ENCODE data around the gene SSTR3. TPM values are rescaled to one million over a fixed set of nuclear protein-coding genes. Genes with fewer than 3 reads are reported as not detected.
A peak's percentile ranks its signal among the peaks of the same experiment; 100 is the strongest.

The SSTR3 gene
- total and polyA plus RNA-seq, 10 of the 15 experiments (the other 5 are each of a cell fraction or from before 2014, with no cell fraction given) = 0.03 to 4.5 (median 2.4) TPM

DNA sequence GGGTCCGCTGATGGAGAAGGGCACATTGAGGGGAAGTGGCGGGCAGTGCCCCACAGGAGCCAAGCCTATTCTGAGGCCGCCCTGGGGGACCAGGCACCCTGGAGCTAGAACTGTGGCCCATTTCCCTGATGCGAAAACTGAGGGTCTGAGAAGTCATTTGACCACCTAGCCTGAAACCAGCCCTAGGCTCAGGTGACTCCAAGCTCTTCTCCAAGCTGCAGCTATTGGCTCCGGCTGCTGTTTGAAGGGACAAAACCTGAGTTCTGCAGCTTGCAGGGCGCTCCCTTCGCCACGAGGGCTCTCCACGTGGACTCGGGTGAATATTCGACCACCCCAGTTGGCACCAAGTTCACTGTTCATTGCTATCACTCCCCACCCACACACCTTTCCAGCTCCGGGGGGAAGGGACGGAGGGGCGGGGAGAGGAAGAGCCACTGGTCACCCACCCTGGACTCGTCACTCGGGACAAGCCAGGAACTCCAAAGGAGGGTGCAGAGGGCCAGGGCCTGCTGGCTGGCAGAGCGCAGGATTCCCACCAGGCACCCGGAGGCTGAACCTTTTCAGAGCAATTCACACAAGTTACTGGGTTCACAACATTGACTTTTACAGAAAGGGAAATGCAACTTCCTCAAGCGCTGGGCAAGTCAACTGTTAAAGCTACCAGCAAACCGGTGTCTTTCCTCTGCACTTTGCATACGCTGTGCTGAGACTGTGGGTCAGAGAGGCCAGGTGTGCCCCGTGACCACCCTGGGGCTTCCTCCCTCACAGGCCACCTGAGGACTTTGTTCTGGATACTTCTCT is 32.8 kb upstream of the SSTR3 start (continued):
- peak; percentile 81 for TF ChIP-seq SPI1 (IDR thresholded peaks at IDR 0.05; ENCODE audit: borderline replicate concordance, insufficient read depth, low read depth, low read length)
- TF ChIP-seq EED (IDR thresholded peaks at IDR 0.05; ENCODE audit: low read depth) = 0 out of 2 replicates have a peak, but pooled peaks have one; percentile 38
- peak; percentile 64 for TF ChIP-seq NR2F1 (conservative IDR thresholded peaks at IDR 0.05)
- 0 out of 4 replicates have a peak, but pooled peaks of 1 of the 2 experiments have one; percentile 10 for TF ChIP-seq IKZF2 (IDR thresholded peaks at IDR 0.05)
- peak; percentile 48; the same call in 1 of the 2 replicates for TF ChIP-seq NBN (IDR thresholded peaks at IDR 0.05)
- TF ChIP-seq IKZF1 (conservative IDR thresholded peaks at IDR 0.05) = peak; percentile 43; the same call in 1 of the 2 replicates
- no peak for TF ChIP-seq CREM (IDR thresholded peaks at IDR 0.05; ENCODE audit: low read depth)
- TF ChIP-seq RB1 (IDR thresholded peaks at IDR 0.05; ENCODE audit: borderline replicate concordance) = peak; percentile 29; the same call in 1 of the 2 replicates
- no peak for TF ChIP-seq ZNF384 (IDR thresholded peaks at IDR 0.05; ENCODE audit: borderline replicate concordance, low read depth, low read length)
- TF ChIP-seq ZNF217 (IDR thresholded peaks at IDR 0.05) = 0 out of 2 replicates have a peak, but pooled peaks have one; percentile 54
- TF ChIP-seq, protein P1, sequence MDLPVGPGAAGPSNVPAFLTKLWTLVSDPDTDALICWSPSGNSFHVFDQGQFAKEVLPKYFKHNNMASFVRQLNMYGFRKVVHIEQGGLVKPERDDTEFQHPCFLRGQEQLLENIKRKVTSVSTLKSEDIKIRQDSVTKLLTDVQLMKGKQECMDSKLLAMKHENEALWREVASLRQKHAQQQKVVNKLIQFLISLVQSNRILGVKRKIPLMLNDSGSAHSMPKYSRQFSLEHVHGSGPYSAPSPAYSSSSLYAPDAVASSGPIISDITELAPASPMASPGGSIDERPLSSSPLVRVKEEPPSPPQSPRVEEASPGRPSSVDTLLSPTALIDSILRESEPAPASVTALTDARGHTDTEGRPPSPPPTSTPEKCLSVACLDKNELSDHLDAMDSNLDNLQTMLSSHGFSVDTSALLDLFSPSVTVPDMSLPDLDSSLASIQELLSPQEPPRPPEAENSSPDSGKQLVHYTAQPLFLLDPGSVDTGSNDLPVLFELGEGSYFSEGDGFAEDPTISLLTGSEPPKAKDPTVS (IDR thresholded peaks at IDR 0.05; ENCODE audit: low read depth, low read length) = 0 out of 2 replicates have a peak, but pooled peaks have one; percentile 49
- TF ChIP-seq CHD4 (IDR thresholded peaks at IDR 0.05) = no peak
- peak; percentile 71 for TF ChIP-seq RAD51 (IDR thresholded peaks at IDR 0.05)
- TF ChIP-seq TCF3 (IDR thresholded peaks at IDR 0.05; ENCODE audit: borderline replicate concordance, insufficient read depth, low read depth, low read length) = peak; percentile 50; the same call in 1 of the 2 replicates
- TF ChIP-seq DPF2 (IDR thresholded peaks at IDR 0.05) = peak; percentile 39; the same call in 1 of the 2 replicates
- TF ChIP-seq, protein P2, sequence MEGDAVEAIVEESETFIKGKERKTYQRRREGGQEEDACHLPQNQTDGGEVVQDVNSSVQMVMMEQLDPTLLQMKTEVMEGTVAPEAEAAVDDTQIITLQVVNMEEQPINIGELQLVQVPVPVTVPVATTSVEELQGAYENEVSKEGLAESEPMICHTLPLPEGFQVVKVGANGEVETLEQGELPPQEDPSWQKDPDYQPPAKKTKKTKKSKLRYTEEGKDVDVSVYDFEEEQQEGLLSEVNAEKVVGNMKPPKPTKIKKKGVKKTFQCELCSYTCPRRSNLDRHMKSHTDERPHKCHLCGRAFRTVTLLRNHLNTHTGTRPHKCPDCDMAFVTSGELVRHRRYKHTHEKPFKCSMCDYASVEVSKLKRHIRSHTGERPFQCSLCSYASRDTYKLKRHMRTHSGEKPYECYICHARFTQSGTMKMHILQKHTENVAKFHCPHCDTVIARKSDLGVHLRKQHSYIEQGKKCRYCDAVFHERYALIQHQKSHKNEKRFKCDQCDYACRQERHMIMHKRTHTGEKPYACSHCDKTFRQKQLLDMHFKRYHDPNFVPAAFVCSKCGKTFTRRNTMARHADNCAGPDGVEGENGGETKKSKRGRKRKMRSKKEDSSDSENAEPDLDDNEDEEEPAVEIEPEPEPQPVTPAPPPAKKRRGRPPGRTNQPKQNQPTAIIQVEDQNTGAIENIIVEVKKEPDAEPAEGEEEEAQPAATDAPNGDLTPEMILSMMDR (IDR thresholded peaks at IDR 0.05 in 2 of 3, conservative IDR thresholded peaks at IDR 0.05 in 1 of 3; ENCODE audit: control insufficient read depth in 2 of 3, extremely low read depth in 1 of 3, insufficient read depth in 1 of 3, low read depth in 3 of 3, low read length in 3 of 3) = 0 out of 6 replicates have a peak, but pooled peaks of 1 of the 3 experiments have one; percentile 12
- TF ChIP-seq EGR1 (IDR thresholded peaks at IDR 0.05; ENCODE audit: borderline replicate concordance in 1 of 2, low read depth in 2 of 2, low read length in 2 of 2) = 0 out of 3 replicates have a peak, but pooled peaks of 1 of the 2 experiments have one; percentile 21
- TF ChIP-seq ATF7 (IDR thresholded peaks at IDR 0.05; ENCODE audit: low read depth) = 0 out of 2 replicates have a peak, but pooled peaks have one; percentile 18

Measured in GM12878 (cell line).